AG04450 (cell line): Measurements from ENCODE around the gene F8. TPM values are rescaled to one million over a fixed set of nuclear protein-coding genes. Genes with fewer than 3 reads are reported as not detected.

Experiments used
- CTCF ChIA-PET: fragments of 300-600, 350-600 bp; formaldehyde crosslinking; extraction: SDS; loops from one replicate; lab custom pipeline; 2022; ENCODE audit warnings: antibody characterized with exemption, inconsistent platforms; lab: Charles Lee
- POLR2A ChIA-PET: fragments of 350-600 bp; formaldehyde crosslinking; extraction: SDS; loops from one replicate; lab custom pipeline; 2021; ENCODE audit warnings: antibody characterized with exemption, inconsistent platforms; lab: Yijun Ruan, JAX
- DNase-seq: peaks from one replicate; pipeline ENCODE4 v3.0.0-alpha.2; 2011; ENCODE audit warnings: low read depth, low spot score
- H3K27ac ChIP-seq: one replicate; pipeline ENCODE4 v1.5.1; 2012; ENCODE audit warnings: low read depth, low read length, control low read depth
- H3K27me3 ChIP-seq: one replicate; pipeline ENCODE4 v1.6.0; 2012; ENCODE audit warnings: low read length; ENCODE audit not compliant: control insufficient read depth, insufficient read depth
- H3K4me3 ChIP-seq: 2 replicates; pipeline ENCODE4 v1.5.1; 2011; ENCODE audit warnings: mild to moderate bottlenecking, low read depth, low read length, control low read depth
- H3K9me3 ChIP-seq: 2 replicates; pipeline ENCODE4 v1.5.1; 2012; ENCODE audit warnings: low read length; ENCODE audit not compliant: control insufficient read depth, insufficient read depth
- CTCF ChIP-seq: IDR thresholded peaks from 2 replicates; pipeline ENCODE4 v1.5.1; 2011; ENCODE audit warnings: low read depth, low read length, control low read depth, inconsistent platforms
- polyA plus RNA-seq: library from polyadenylated mRNA; depleted of rRNA; stranded (reverse); fragments of >200 nt; gene quantifications from 2 replicates; pipeline ENCODE4 v1.2.3, GENCODE V29; 2011

Gene F8
- polyA plus RNA-seq, 1 experiment: 1.4 TPM

GRCh38 chrX:155035688-155036087, 13.2 kb upstream of the F8 start:
- no peak for DNase-seq
- Histone ChIP-seq H3K4me3 (no peak overlapping the region), H3K9me3 (no peaks in the 10 kb centered on the region), H3K27me3 (no peaks in the 10 kb centered on the region), H3K27ac (no peak overlapping the region)
- ChIA-PET POLR2A (no interaction called here), CTCF (no interaction called here)
- TF ChIP-seq CTCF: no peak

- no peak for TF ChIP-seq CTCF
- POLR2A ChIA-PET: no interaction called here
- H3K27me3 ChIP-seq: no peaks in the 10 kb centered on the region
- H3K9me3 ChIP-seq: no peaks in the 10 kb centered on the region
- H3K4me3 ChIP-seq: no peak overlapping the region
- no peak overlapping the region for H3K27ac ChIP-seq
- no peak for DNase-seq
- CTCF ChIA-PET: no interaction called here
These were observed 9.1 kb upstream of the F8 start for GRCh38 chrX:155031657-155032056.

GRCh38 chrX:155028877-155029291, 6.4 kb upstream of the F8 start:
- H3K27ac ChIP-seq: no peak overlapping the region
- POLR2A ChIA-PET: no interaction called here

GRCh38 chrX:155028129-155028528, 5.6 kb upstream of the F8 start:
- ChIA-PET CTCF (interaction anchor here (1.3 to 1.7 kb wide), 2 partner anchors 21 to 29 kb away, joined by 5 to 10 read pairs; no protein-coding TSS in a partner anchor), POLR2A (no interaction called here)
- Histone ChIP-seq H3K27me3 (peaks cover 2% of the 10 kb centered on the region), H3K4me3 (peak overlapping the region; percentile 62), H3K27ac (no peak overlapping the region), H3K9me3 (no peaks in the 10 kb centered on the region)
- no peak for DNase-seq
- no peak for TF ChIP-seq CTCF

More at GRCh38 chrX:155028877-155029291, 6.4 kb upstream of the F8 start:
- no peak overlapping the region for H3K4me3 ChIP-seq
- no peak for DNase-seq
- peaks cover 2% of the 10 kb centered on the region for H3K27me3 ChIP-seq
- CTCF ChIA-PET: interaction anchor here (1.3 to 1.7 kb wide), 2 partner anchors 20 to 29 kb away, joined by 5 to 10 read pairs; no protein-coding TSS in a partner anchor
- H3K9me3 ChIP-seq: no peaks in the 10 kb centered on the region
- TF ChIP-seq CTCF: no peak

- Histone ChIP-seq H3K4me3 (peak overlapping the region; percentile 62), H3K27ac (peak overlapping the region; percentile 95), H3K27me3 (peaks cover 2% of the 10 kb centered on the region), H3K9me3 (no peaks in the 10 kb centered on the region)
- ChIA-PET POLR2A (interaction anchor here (1.0 to 1.3 kb wide), 2 partner anchors 10 to 29 kb away, joined by 3 to 5 read pairs; no protein-coding TSS in a partner anchor), CTCF (interaction anchor here (1.3 to 1.7 kb wide), 2 partner anchors 21 to 30 kb away, joined by 5 to 10 read pairs; no protein-coding TSS in a partner anchor)
- no peak for DNase-seq
- TF ChIP-seq CTCF: no peak
These were observed 5.1 kb upstream of the F8 start for GRCh38 chrX:155027509-155028066.
